ENCODE results near the gene WDFY3. TPM values are rescaled to one million over a fixed set of nuclear protein-coding genes. Genes with fewer than 3 reads are reported as not detected.

The WDFY3 gene
- total and polyA plus RNA-seq, 2 of the 4 experiments (the other 2 are of a cell fraction): 12.5 to 58.1 TPM

DNA sequence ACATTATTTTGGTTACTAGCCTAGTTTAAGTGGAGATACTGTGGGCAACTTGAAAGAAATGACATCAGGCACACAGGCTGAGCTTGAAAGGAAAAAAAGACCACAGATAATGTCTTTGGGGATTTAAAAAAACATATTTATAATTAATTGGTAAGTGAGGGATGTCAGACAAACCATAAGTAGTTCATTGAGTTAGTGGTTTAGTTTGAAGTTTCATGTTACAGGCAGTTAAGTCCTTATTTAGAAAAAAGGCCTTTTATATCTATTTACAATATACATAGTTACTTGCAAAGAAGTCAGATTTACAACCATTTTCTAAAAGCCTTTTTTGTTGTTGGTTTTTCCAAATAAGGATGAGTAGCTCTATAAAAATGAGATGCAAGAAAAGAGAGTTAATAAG lies 294.3 kb downstream of the WDFY3 start:
- H3K36me3 ChIP-seq (ENCODE audit: control insufficient read depth, insufficient read depth, low read length): peaks cover 19% of the 10 kb centered on the region
- 0 out of 2 replicates have a peak overlapping the region, but pooled peaks have one; percentile 7 for H3K4ac ChIP-seq (ENCODE audit: low read depth, low read length)
- peaks cover 10% of the 10 kb centered on the region for H3K4me1 ChIP-seq (ENCODE audit: control insufficient read depth, insufficient read depth, low read length)
- H4K91ac ChIP-seq (ENCODE audit: insufficient read depth, low read depth, low read length): no peak overlapping the region
- H3K27me3 ChIP-seq (ENCODE audit: control insufficient read depth, insufficient read depth, low read length): no peaks in the 10 kb centered on the region
- peak overlapping the region; percentile 14; the same call in 1 of the 2 replicates for H2BK20ac ChIP-seq (ENCODE audit: low read depth, low read length)
- H4K20me1 ChIP-seq (ENCODE audit: insufficient read depth, low read length): 0 out of 2 replicates have a peak, but pooled peaks cover 3% of the 10 kb centered on the region
- BruUV-seq (replicated peaks): no TSS peak
- DNase-seq: no peak
- H3K4me3 ChIP-seq (ENCODE audit: insufficient read depth, low read depth, low read length): no peak overlapping the region
- H3K18ac ChIP-seq (ENCODE audit: low read depth, low read length): peak overlapping the region; percentile 71; the same call in 1 of the 2 replicates
- peak overlapping the region in 1 of 2 experiments; percentile 13; a peak in 1 of 4 replicates for H4K8ac ChIP-seq (ENCODE audit: low read depth in 2 of 2, low read length in 2 of 2)
- 0 out of 3 replicates have a peak overlapping the region, but pooled peaks have one; percentile 28 for H2BK15ac ChIP-seq (ENCODE audit: low read depth, low read length)
- H2AFZ ChIP-seq (replicated peaks; ENCODE audit: low read length, poor library complexity): no peak overlapping the region
- peak; percentile 65 for ATAC-seq (ENCODE audit: low read depth)
- H3K79me1 ChIP-seq (ENCODE audit: low read depth in 1 of 2, low read length in 2 of 2): 0 out of 4 replicates have a peak, but pooled peaks cover 0 to 6% of the 10 kb centered on the region in 2 experiments
- no peak overlapping the region for H2AK9ac ChIP-seq (replicated peaks; ENCODE audit: low read depth, low read length, poor library complexity)
- peak overlapping the region; percentile 11 for H2BK5ac ChIP-seq (ENCODE audit: low read depth, low read length, poor library complexity, severe bottlenecking)
- H3K27ac ChIP-seq (ENCODE audit: insufficient read depth, low read length): peak overlapping the region; percentile 76; the same call in 1 of the 2 replicates
- TF ChIP-seq FOS (IDR thresholded peaks at IDR 0.05; ENCODE audit: low read depth, low read length) (no peak), CEBPB (IDR thresholded peaks at IDR 0.05; ENCODE audit: low read depth, low read length) (no peak), POLR2A (IDR thresholded peaks at IDR 0.05; ENCODE audit: low read depth, low read length) (no peak), MAZ (IDR thresholded peaks at IDR 0.05; ENCODE audit: borderline replicate concordance, low read depth, low read length) (no peak)
- TF ChIP-seq, protein P1, sequence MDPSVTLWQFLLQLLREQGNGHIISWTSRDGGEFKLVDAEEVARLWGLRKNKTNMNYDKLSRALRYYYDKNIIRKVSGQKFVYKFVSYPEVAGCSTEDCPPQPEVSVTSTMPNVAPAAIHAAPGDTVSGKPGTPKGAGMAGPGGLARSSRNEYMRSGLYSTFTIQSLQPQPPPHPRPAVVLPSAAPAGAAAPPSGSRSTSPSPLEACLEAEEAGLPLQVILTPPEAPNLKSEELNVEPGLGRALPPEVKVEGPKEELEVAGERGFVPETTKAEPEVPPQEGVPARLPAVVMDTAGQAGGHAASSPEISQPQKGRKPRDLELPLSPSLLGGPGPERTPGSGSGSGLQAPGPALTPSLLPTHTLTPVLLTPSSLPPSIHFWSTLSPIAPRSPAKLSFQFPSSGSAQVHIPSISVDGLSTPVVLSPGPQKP (IDR thresholded peaks at IDR 0.05; ENCODE audit: borderline replicate concordance, low read depth, low read length): no peak
- intact Hi-C loops (cut with micrococcal nuclease): loop anchor here (5.0 kb wide), 1 partner anchor 90 kb away; the partner anchor contains the start of gene CDS1
- ChIA-PET POLR2A (ENCODE audit: unreplicated experiment) (no interaction called here), CTCF (interaction anchor here (0.9 kb wide), 1 partner anchor 94 kb away, joined by 4 read pairs; no protein-coding TSS in a partner anchor)
- peak overlapping the region; percentile 45; the same call in 1 of the 2 replicates for H3K14ac ChIP-seq (replicated peaks; ENCODE audit: low read depth, low read length)
- in situ Hi-C loops (cut with MboI; ENCODE audit: low sequenced_read_pairs): no loop called here
- peak overlapping the region; percentile 16; the same call in 1 of the 2 replicates for H3K4me2 ChIP-seq (ENCODE audit: low read depth, low read length)
- dilution Hi-C loops (cut with HindIII; ENCODE audit: low sequenced_read_pairs, unreplicated experiment): no loop called here
- H3K9me1 ChIP-seq (ENCODE audit: insufficient read depth, low read length): peaks cover 10% of the 10 kb centered on the region
- H3K23ac ChIP-seq (ENCODE audit: low read depth, low read length): no peak overlapping the region
- H3K56ac ChIP-seq (ENCODE audit: extremely low read depth, insufficient read depth, low read length): no peak overlapping the region
- no peak overlapping the region for H4K5ac ChIP-seq (ENCODE audit: low read depth, low read length)
- no peaks in the 10 kb centered on the region for H3K9me3 ChIP-seq (ENCODE audit: control insufficient read depth, insufficient read depth, low read length)
- H3K9ac ChIP-seq (ENCODE audit: low read depth, low read length): no peak overlapping the region
- no peak overlapping the region for H2BK120ac ChIP-seq (ENCODE audit: low read depth, low read length)
- H2AK5ac ChIP-seq (ENCODE audit: low read depth, low read length): peak overlapping the region; percentile 4; the same call in 1 of the 2 replicates
